Measurements from ENCODE around the gene DCTPP1. TPM values are rescaled to one million over a fixed set of nuclear protein-coding genes. Genes with fewer than 3 reads are reported as not detected.

Gene DCTPP1
- total RNA-seq, 1 donor from 2014 or later, result 17.9 TPM

GRCh38 chr16:30434852-30435251 lies 5.0 kb upstream of the DCTPP1 start:
- no peak for TF ChIP-seq CTCF (IDR thresholded peaks at IDR 0.05)
- Histone ChIP-seq H3K4me3 (no peak overlapping the region), H3K27ac (no peak overlapping the region), H3K36me3 (no peaks in the 10 kb centered on the region), H3K4me1 (peaks cover 7% of the 10 kb centered on the region), H3K27me3 (no peaks in the 10 kb centered on the region), H3K9me3 (no peaks in the 10 kb centered on the region)
- DNase-seq (no peak), ATAC-seq (no peak)
- intact Hi-C loops (cut with DNase I), result no loop called here

DNA sequence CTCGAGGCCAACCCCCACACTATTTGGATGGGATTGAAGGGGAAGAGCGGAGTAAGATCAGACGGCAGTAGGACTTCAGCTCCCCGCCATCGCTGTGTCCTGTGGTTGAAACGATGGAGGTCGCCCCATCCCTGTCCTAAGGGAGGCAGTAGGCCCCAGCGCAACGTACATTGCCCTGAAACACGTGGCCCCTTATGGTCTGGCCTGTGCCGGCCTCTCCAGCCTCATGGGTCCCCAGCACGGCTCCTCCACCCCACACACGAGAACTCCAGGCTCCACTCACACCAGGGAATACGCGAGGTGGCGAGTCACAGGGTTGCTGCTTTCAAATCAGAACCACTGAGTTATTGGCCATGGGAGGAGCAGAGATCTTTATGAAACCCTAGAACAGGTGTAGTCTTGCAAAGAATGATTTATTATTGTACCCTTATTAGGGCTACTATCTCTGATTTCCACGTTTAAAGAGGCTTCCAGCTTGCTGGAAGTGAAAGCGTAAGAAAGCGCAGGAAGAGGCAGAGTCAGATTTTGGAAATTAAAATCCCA lies 669 bp upstream of the DCTPP1 start:
- DNase-seq (no peak), ATAC-seq (peak; percentile 16)
- Histone ChIP-seq H3K9me3 (no peaks in the 10 kb centered on the region), H3K4me1 (peaks cover 16% of the 10 kb centered on the region), H3K27ac (peak overlapping the region; percentile 48), H3K4me3 (peak overlapping the region; percentile 73), H3K27me3 (no peaks in the 10 kb centered on the region), H3K36me3 (no peaks in the 10 kb centered on the region)
- TF ChIP-seq CTCF (IDR thresholded peaks at IDR 0.05), result no peak
- intact Hi-C loops (cut with DNase I), result no loop called here

- H3K27ac ChIP-seq, result peak overlapping the region; percentile 49
- TF ChIP-seq CTCF (IDR thresholded peaks at IDR 0.05), result no peak
- peak overlapping the region; percentile 73 for H3K4me3 ChIP-seq
- DNase-seq (no peak), ATAC-seq (no peak)
- intact Hi-C loops (cut with DNase I), result no loop called here
- peaks cover 4% of the 10 kb centered on the region for H3K36me3 ChIP-seq
- H3K4me1 ChIP-seq, result peaks cover 16% of the 10 kb centered on the region
- H3K9me3 ChIP-seq, result no peaks in the 10 kb centered on the region
- no peaks in the 10 kb centered on the region for H3K27me3 ChIP-seq
Measured at GRCh38 chr16:30429418-30429677, 482 bp downstream of the DCTPP1 start.

GRCh38 chr16:30428055-30428454 lies 1.8 kb downstream of the DCTPP1 start:
- DNase-seq, result no peak
- Histone ChIP-seq H3K27me3 (no peaks in the 10 kb centered on the region), H3K4me3 (no peak overlapping the region), H3K4me1 (peaks cover 16% of the 10 kb centered on the region), H3K27ac (no peak overlapping the region), H3K36me3 (peaks cover 17% of the 10 kb centered on the region), H3K9me3 (no peaks in the 10 kb centered on the region)
- ATAC-seq, result no peak
- intact Hi-C loops (cut with DNase I), result no loop called here
- no peak for TF ChIP-seq CTCF (IDR thresholded peaks at IDR 0.05)

- no peak for TF ChIP-seq CTCF (IDR thresholded peaks at IDR 0.05)
- Histone ChIP-seq H3K9me3 (no peaks in the 10 kb centered on the region), H3K4me3 (no peak overlapping the region), H3K27me3 (no peaks in the 10 kb centered on the region), H3K27ac (no peak overlapping the region), H3K4me1 (peaks cover 10% of the 10 kb centered on the region), H3K36me3 (peaks cover 20% of the 10 kb centered on the region)
- DNase-seq (no peak), ATAC-seq (no peak)
- intact Hi-C loops (cut with DNase I), result no loop called here
Measured at GRCh38 chr16:30421010-30421409, 8.8 kb downstream of the DCTPP1 start.
